PC-9 (cell line): ENCODE data around the gene CHST11.

Experiments used
- EZH2 ChIP-seq: fragments of 200-600 bp; sonication (generic); IDR thresholded peaks from 2 replicates; pipeline ENCODE4 v1.8.0; 2017; ENCODE audit warnings: antibody characterized with exemption, low read depth
- TF ChIP-seq, protein P1 (sequence below): fragments of 200-600 bp; sonication (generic); conservative IDR thresholded peaks from 2 replicates; pipeline ENCODE4 v1.6.1; 2017; ENCODE audit warnings: mixed run types, antibody characterized with exemption, mild to moderate bottlenecking, moderate library complexity

DNA sequence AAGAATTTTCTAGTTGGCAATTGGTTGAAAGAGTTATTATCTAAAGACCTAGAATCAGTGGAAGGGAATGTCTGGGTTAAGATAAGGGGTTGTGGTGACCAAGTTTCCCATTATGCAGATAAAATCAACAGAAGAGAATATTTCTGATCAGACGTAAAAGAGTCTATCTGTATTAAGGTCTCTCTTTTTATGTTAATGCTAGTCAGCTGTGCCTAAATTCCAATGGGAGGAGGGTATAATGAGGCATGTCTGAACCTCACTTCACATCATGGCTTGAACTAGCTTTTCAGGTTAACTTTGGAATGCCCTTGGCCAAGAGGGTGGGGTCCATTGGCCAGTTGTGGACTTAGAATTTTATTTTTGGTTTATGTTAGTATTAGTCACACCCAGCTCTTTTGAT, 34.3 kb upstream of the CHST11 start:
- TF ChIP-seq, protein P1, sequence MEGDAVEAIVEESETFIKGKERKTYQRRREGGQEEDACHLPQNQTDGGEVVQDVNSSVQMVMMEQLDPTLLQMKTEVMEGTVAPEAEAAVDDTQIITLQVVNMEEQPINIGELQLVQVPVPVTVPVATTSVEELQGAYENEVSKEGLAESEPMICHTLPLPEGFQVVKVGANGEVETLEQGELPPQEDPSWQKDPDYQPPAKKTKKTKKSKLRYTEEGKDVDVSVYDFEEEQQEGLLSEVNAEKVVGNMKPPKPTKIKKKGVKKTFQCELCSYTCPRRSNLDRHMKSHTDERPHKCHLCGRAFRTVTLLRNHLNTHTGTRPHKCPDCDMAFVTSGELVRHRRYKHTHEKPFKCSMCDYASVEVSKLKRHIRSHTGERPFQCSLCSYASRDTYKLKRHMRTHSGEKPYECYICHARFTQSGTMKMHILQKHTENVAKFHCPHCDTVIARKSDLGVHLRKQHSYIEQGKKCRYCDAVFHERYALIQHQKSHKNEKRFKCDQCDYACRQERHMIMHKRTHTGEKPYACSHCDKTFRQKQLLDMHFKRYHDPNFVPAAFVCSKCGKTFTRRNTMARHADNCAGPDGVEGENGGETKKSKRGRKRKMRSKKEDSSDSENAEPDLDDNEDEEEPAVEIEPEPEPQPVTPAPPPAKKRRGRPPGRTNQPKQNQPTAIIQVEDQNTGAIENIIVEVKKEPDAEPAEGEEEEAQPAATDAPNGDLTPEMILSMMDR, result no peak
- no peak for TF ChIP-seq EZH2
